GM12878 (cell line): Measurements from ENCODE around the gene FOXJ3. TPM values are rescaled to one million over a fixed set of nuclear protein-coding genes. Genes with fewer than 3 reads are reported as not detected.
"Not testable (repeated sequence)": the region's sequence is repeated elsewhere in the genome, so short reads cannot be mapped to it uniquely, and the experiment has no call there.

Experiments used
- ATAC-seq: fragments of 200-7000 bp; cut with Tn5 transposase; 3 replicates; pipeline ENCODE4 v1.9.1; 2020; ENCODE audit warnings: mild to moderate bottlenecking, moderate library complexity
- BruUV-seq: library from RNA; stranded (reverse); fragments of 400-500 nt; replicated peaks from 2 replicates; lab custom pipeline; 2021; lab: Mats Ljungman, UMichigan
- CTCF ChIA-PET: fragments of 300-600 bp; sonication (Branson Sonifier 250); formaldehyde crosslinking; extraction: SDS; loops from one replicate; lab custom pipeline; 2021; ENCODE audit warnings: inconsistent platforms; lab: Yijun Ruan, JAX
- POLR2A ChIA-PET: fragments of 350-600 bp; formaldehyde crosslinking; extraction: SDS; loops from one replicate; lab custom pipeline; 2021; ENCODE audit warnings: inconsistent platforms; lab: Charles Lee
- RAD21 ChIA-PET: fragments of 300-600 bp; sonication (Branson Sonifier 250); formaldehyde crosslinking; loops from one replicate; lab custom pipeline; 2023; ENCODE audit warnings: antibody characterized with exemption; ENCODE audit not compliant: unreplicated experiment; lab: Charles Lee
- SMC1A ChIA-PET: fragments of 300-600 bp; sonication (Branson Sonifier 250); formaldehyde crosslinking; loops from one replicate; lab custom pipeline; 2023; ENCODE audit not compliant: unreplicated experiment, uncharacterized antibody; lab: Charles Lee
- DNase-seq: peaks from one replicate; pipeline ENCODE4 v3.0.0-alpha.2; 2011; ENCODE audit warnings: low read depth, low spot score
- FAIRE-seq: peaks from 3 replicates; lab custom pipeline; 2011; peaks lifted over from hg19 to GRCh38; lab: Jason Lieb, UNC
- H2AFZ ChIP-seq: 2 replicates; pipeline ENCODE4 v1.6.0; 2011; ENCODE audit warnings: low read depth, low read length, control low read depth; ENCODE audit not compliant: control insufficient read depth
- H3K27ac ChIP-seq: 2 replicates; pipeline ENCODE4 v1.5.1; 2011; ENCODE audit warnings: control low read depth; ENCODE audit not compliant: control insufficient read depth, insufficient read depth
- H3K27me3 ChIP-seq, 2 experiments: replicated peaks in 1 of 2; 2 replicates each; pipeline versions ENCODE4 v1.6.0 to v1.6.1; 2011; ENCODE audit warnings: low read length in 1 of 2; ENCODE audit not compliant: control insufficient read depth in 2 of 2, insufficient read depth in 2 of 2
- H3K36me3 ChIP-seq, 2 experiments: 2 replicates each; pipeline ENCODE4 v1.5.1; 2011; ENCODE audit warnings: low read length in 1 of 2; ENCODE audit not compliant: control insufficient read depth in 2 of 2, insufficient read depth in 2 of 2
- H3K4me1 ChIP-seq: 2 replicates; pipeline ENCODE4 v1.6.1; 2011; ENCODE audit warnings: mild to moderate bottlenecking, low read length, moderate library complexity, mixed read lengths; ENCODE audit not compliant: control insufficient read depth, insufficient read depth
- H3K4me2 ChIP-seq: 2 replicates; pipeline ENCODE4 v1.6.0; 2011; ENCODE audit warnings: control low read depth; ENCODE audit not compliant: control insufficient read depth, insufficient read depth
- H3K4me3 ChIP-seq: fragments of 200-600 bp; sonication (generic); 2 replicates; pipeline ENCODE4 v1.5.1; 2016
- H3K79me2 ChIP-seq: 2 replicates; pipeline ENCODE4 v1.6.0; 2011; ENCODE audit warnings: low read length; ENCODE audit not compliant: control insufficient read depth, insufficient read depth
- H3K9ac ChIP-seq: 2 replicates; pipeline ENCODE4 v1.8.0; 2011; ENCODE audit warnings: low read length, control low read depth, mixed read lengths; ENCODE audit not compliant: control insufficient read depth, insufficient read depth
- H3K9me3 ChIP-seq: replicated peaks from 3 replicates; pipeline ENCODE4 v1.5.1; 2011; ENCODE audit warnings: mild to moderate bottlenecking, low read length; ENCODE audit not compliant: control insufficient read depth, insufficient read depth
- H4K20me1 ChIP-seq: 2 replicates; pipeline ENCODE4 v1.6.0; 2011; ENCODE audit not compliant: control insufficient read depth, insufficient read depth
- ASH2L ChIP-seq: fragments of 300-600, 200-600 bp; sonication (generic); IDR thresholded peaks from 2 replicates; pipeline ENCODE4 v1.6.1; 2017; ENCODE audit warnings: low read depth, mild to moderate bottlenecking, borderline replicate concordance
- CBFB ChIP-seq: IDR thresholded peaks from 2 replicates; pipeline ENCODE4 v1.6.1; 2016; ENCODE audit warnings: antibody characterized with exemption, low read depth
- CEBPB ChIP-seq, 2 experiments: fragments of 150-350 bp in 1 of 2; IDR thresholded peaks; 2 replicates each; pipeline ENCODE4 v1.6.1; 2012 to 2014; ENCODE audit warnings: low read depth in 2 of 2, low read length in 2 of 2, borderline replicate concordance in 1 of 2, inconsistent platforms in 1 of 2
- CHD2 ChIP-seq: IDR thresholded peaks from 2 replicates; pipeline ENCODE4 v1.6.1; 2011; ENCODE audit warnings: low read depth, low read length, improper control_type of control experiment, borderline replicate concordance
- HDAC2 ChIP-seq: fragments of 200-600 bp; sonication (generic); IDR thresholded peaks from 2 replicates; pipeline ENCODE4 v1.6.1; 2017
- HDAC6 ChIP-seq: fragments of 200-600 bp; sonication (generic); IDR thresholded peaks from one replicate; pipeline ENCODE4 v1.8.0; 2017; ENCODE audit warnings: antibody characterized with exemption; ENCODE audit not compliant: unreplicated experiment
- KLF5 ChIP-seq: fragments of 450-650 bp; IDR thresholded peaks from 2 replicates; pipeline ENCODE4 v1.6.1; 2014; ENCODE audit warnings: mild to moderate bottlenecking; ENCODE audit not compliant: partially characterized antibody
- MEF2A ChIP-seq: IDR thresholded peaks from 2 replicates; pipeline ENCODE4 v1.6.1; 2011; ENCODE audit warnings: low read depth, mild to moderate bottlenecking, low read length, moderate library complexity; ENCODE audit not compliant: insufficient read depth
- MEF2B ChIP-seq: fragments of 450-650 bp; IDR thresholded peaks from 2 replicates; pipeline ENCODE4 v1.6.1; 2018; ENCODE audit warnings: mild to moderate bottlenecking, moderate library complexity; ENCODE audit not compliant: partially characterized antibody, poor library complexity, severe bottlenecking
- MXI1 ChIP-seq: fragments of 150-350 bp; IDR thresholded peaks from 2 replicates; pipeline ENCODE4 v1.6.1; 2011; ENCODE audit warnings: low read depth, mild to moderate bottlenecking, inconsistent platforms, low read length, improper control_type of control experiment
- NFXL1 ChIP-seq: fragments of 450-650 bp; IDR thresholded peaks from 2 replicates; pipeline ENCODE4 v1.6.1; 2017; ENCODE audit warnings: antibody characterized with exemption, mild to moderate bottlenecking, borderline replicate concordance
- POU2F2 ChIP-seq: IDR thresholded peaks from 3 replicates; pipeline ENCODE4 v1.6.1; 2011; ENCODE audit warnings: low read depth, mild to moderate bottlenecking, low read length, borderline replicate concordance
- SPI1 ChIP-seq: IDR thresholded peaks from 2 replicates; pipeline ENCODE4 v1.6.1; 2011; ENCODE audit warnings: low read depth, mild to moderate bottlenecking, low read length, moderate library complexity, borderline replicate concordance; ENCODE audit not compliant: insufficient read depth
- WGBS: methylation state at CpG from one replicate; pipeline ENCODE4 v1.1.6; 2016; ENCODE audit warnings: low lambda C conversion rate; ENCODE audit not compliant: insufficient replicate concordance, insufficient coverage; ENCODE audit errors: missing lambda C conversion rate; 5-methylcytosine and 5-hydroxymethylcytosine counted together
- in situ Hi-C: fragments of 300-500 bp; cut with MboI; formaldehyde crosslinking; loops from 9 replicates; pipeline ENCODE4 v1.14.3; 2018; ENCODE audit warnings: mixed read lengths
- intact Hi-C: fragments of 100-400 bp; cut with micrococcal nuclease; formaldehyde crosslinking; loops from one replicate; pipeline ENCODE4 v1.14.2; 2022; ENCODE audit not compliant: unreplicated experiment
- polyA plus RNA-seq, 11 experiments: library from polyadenylated mRNA; depleted of rRNA in 4 of 11; unstranded in 6 of 11; stranded (reverse) in 5 of 11; fragments of >200 nt; fragmentation: Nextera tagmentation in 4 of 11; fragmentation: Illumina TruSeq in 1 of 11; extraction: Ambion mirVana in 4 of 11; extraction: Trizol in 1 of 11; gene quantifications; 1 replicate in 1 of 11; 2 replicates in 10 of 11; pipeline versions ENCODE4 v1.2.1 to v1.2.3, GENCODE V29; 2011 to 2016; ENCODE audit warnings: inconsistent platforms in 2 of 11, missing spikeins in 2 of 11, low read depth in 1 of 11
- total RNA-seq, 4 experiments: library from RNA; depleted of rRNA in 3 of 4; stranded (reverse); fragments of >200 nt in 3 of 4; fragmentation: Illumina TruSeq in 1 of 4; extraction: Trizol in 1 of 4; gene quantifications; 2 replicates each; pipeline versions ENCODE4 v1.2.1 to v1.2.3, GENCODE V29; 2013 to 2021
- TF ChIP-seq, protein P1 (sequence below): IDR thresholded peaks from 2 replicates; pipeline ENCODE4 v1.6.1; 2012; ENCODE audit warnings: low read length, inconsistent platforms
- TF ChIP-seq, protein P2 (sequence below): fragments of 450-650 bp; IDR thresholded peaks from 2 replicates; pipeline ENCODE4 v1.6.1; 2017; ENCODE audit warnings: mild to moderate bottlenecking

The FOXJ3 gene
- total and polyA plus RNA-seq, 10 of the 15 experiments (the other 5 are each of a cell fraction or from before 2014, with no cell fraction given): 9.5 to 54.2 (median 24.7) TPM

GRCh38 chr1:42209526-42210251 lies 125.3 kb downstream of the FOXJ3 start:
- POLR2A ChIA-PET: no interaction called here
- intact Hi-C loops: no loop called here
- CTCF ChIA-PET: no interaction called here
- Histone ChIP-seq H3K4me1 (no peaks in the 10 kb centered on the region), H3K79me2 (peaks cover 12% of the 10 kb centered on the region), H3K4me3 (no peak overlapping the region), H3K27me3 (no peaks in the 10 kb centered on the region), H3K4me2 (no peak overlapping the region), H4K20me1 (no peaks in the 10 kb centered on the region), H3K36me3 (peaks cover 5 to 10% of the 10 kb centered on the region in 2 experiments; a peak in 3 of 4 replicates), H3K27ac (no peak overlapping the region), H2AFZ (no peak overlapping the region), H3K9me3 (peaks cover 7% of the 10 kb centered on the region), H3K9ac (no peak overlapping the region)
- RAD21 ChIA-PET: no interaction called here
- TF ChIP-seq NFXL1 (no peak), KLF5 (no peak), POU2F2 (no peak), MXI1 (no peak), CHD2 (no peak), CBFB (no peak), SPI1 (no peak), CEBPB (IDR thresholded peaks at IDR 0.05; ENCODE audit: borderline replicate concordance in 1 of 2, low read depth in 2 of 2, low read length in 2 of 2) (no peak), MEF2A (no peak), MEF2B (no peak), ASH2L (no peak), HDAC6 (no peak), HDAC2 (no peak)
- TF ChIP-seq, protein P1, sequence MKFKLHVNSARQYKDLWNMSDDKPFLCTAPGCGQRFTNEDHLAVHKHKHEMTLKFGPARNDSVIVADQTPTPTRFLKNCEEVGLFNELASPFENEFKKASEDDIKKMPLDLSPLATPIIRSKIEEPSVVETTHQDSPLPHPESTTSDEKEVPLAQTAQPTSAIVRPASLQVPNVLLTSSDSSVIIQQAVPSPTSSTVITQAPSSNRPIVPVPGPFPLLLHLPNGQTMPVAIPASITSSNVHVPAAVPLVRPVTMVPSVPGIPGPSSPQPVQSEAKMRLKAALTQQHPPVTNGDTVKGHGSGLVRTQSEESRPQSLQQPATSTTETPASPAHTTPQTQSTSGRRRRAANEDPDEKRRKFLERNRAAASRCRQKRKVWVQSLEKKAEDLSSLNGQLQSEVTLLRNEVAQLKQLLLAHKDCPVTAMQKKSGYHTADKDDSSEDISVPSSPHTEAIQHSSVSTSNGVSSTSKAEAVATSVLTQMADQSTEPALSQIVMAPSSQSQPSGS: no peak
- TF ChIP-seq, protein P2, sequence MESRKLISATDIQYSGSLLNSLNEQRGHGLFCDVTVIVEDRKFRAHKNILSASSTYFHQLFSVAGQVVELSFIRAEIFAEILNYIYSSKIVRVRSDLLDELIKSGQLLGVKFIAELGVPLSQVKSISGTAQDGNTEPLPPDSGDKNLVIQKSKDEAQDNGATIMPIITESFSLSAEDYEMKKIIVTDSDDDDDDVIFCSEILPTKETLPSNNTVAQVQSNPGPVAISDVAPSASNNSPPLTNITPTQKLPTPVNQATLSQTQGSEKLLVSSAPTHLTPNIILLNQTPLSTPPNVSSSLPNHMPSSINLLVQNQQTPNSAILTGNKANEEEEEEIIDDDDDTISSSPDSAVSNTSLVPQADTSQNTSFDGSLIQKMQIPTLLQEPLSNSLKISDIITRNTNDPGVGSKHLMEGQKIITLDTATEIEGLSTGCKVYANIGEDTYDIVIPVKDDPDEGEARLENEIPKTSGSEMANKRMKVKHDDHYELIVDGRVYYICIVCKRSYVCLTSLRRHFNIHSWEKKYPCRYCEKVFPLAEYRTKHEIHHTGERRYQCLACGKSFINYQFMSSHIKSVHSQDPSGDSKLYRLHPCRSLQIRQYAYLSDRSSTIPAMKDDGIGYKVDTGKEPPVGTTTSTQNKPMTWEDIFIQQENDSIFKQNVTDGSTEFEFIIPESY: no peak
- no TSS peak for BruUV-seq
- DNase-seq (no peak), ATAC-seq (no peak), FAIRE-seq (no peak)
- SMC1A ChIA-PET: no interaction called here
- WGBS: over 99% methylated on average over 6 of the region's 6 CpGs
- in situ Hi-C loops: no loop called here

DNA sequence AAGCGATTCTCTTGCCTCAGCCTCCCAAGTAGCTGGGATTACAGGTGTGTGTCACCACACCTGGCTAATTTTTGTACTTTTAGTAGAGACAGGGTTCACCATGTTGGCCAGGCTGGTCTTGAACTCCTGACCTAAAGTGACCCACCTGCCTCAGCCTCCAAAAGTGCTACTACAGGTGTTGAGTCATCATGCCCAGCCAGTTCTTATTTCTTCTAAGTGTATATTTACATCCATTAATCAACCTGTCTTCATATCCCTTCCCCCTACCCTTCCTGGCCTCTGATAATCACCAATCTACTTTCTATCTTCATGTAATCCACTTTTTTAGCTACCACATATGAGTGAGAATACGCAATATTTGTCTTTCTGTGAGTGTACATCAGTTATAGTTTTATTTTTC lies 128.1 kb downstream of the FOXJ3 start:
- in situ Hi-C loops, H3K9ac ChIP-seq, H3K27me3 ChIP-seq, DNase-seq, H3K4me2 ChIP-seq, H2AFZ ChIP-seq, ATAC-seq, H3K4me3 ChIP-seq, H3K79me2 ChIP-seq, H3K4me1 ChIP-seq, CTCF ChIA-PET, H4K20me1 ChIP-seq, H3K9me3 ChIP-seq, BruUV-seq, H3K27ac ChIP-seq, POLR2A ChIA-PET, intact Hi-C loops, FAIRE-seq, RAD21 ChIA-PET: not testable (repeated sequence)
- WGBS: 98% methylated on average over 2 of the region's 2 CpGs
- SMC1A ChIA-PET: interaction anchor here (0.6 to 1.5 kb wide), 2 partner anchors 13 to 73 kb away, joined by 3 read pairs; no protein-coding TSS in a partner anchor
- H3K36me3 ChIP-seq: peaks cover 4 to 16% of the 10 kb centered on the region in 2 experiments; a peak in 3 of 4 replicates
